Measurements from ENCODE around the gene CORO7.

DNA sequence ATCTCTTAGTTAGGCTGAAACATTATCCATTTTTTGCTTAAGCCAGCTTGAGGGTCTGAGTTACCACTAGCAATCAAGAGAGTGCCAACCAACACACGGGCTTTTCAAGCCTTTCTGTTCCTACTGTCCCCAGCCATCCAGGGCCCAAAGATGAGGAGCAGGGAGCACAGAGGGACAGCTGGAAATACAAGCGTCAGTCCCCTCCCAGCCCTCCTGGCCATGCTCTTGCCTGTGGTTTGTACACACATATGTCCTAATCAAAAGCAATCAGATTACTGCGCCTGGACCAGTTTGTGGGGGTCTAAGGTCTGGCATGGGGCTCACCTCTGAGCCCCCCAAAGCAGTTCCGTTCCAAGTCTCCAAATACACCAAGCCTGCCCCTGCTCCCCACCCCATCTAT lies 3.5 kb downstream of the CORO7 start:
- TF ChIP-seq CTCF (IDR thresholded peaks at IDR 0.05; ENCODE audit: low read length): no peak
- TF ChIP-seq EZH2 (IDR thresholded peaks at IDR 0.05; ENCODE audit: borderline replicate concordance, low read length): no peak
